ENCODE data around the gene EXD2. TPM values are rescaled to one million over a fixed set of nuclear protein-coding genes. Genes with fewer than 3 reads are reported as not detected.

EXD2 gene
- total RNA-seq, 1 donor from 2014 or later, result 16.5 TPM

DNA sequence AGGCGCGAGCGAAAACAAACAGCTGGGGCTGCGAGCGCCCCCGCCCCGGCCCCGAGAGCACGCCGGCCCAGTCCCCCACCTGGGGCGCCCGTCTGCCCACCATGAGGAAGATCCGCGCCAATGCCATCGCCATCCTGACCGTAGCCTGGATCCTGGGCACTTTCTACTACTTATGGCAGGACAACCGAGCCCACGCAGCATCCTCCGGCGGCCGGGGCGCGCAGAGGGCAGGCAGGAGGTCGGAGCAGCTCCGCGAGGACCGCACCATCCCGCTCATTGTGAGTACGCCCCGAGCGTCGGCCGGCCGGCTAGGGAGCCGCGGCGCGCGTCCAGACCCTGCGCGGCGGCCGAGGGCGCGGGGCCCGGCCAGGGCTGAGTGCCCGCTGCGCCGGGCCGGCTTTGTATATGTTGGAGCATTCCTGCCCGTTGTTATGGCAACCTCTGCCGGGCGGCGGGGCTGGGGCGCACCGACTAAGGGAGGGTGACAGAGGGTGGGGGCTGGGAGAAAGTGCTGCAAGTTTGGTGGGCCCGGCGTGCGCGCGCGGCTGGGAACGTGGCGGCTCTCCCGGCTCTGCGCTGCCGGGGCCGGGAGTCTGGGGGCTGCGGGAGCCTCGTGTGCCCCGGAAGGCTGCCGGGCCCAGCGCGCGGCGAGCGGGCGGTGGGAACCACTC lies 69.0 kb downstream of the EXD2 start:
- Histone ChIP-seq H3K4me1 (peaks cover 75% of the 10 kb centered on the region), H3K27me3 (ENCODE audit: low read depth) (peaks cover 43% of the 10 kb centered on the region), H3K36me3 (no peaks in the 10 kb centered on the region), H3K27ac (replicated peaks) (peak overlapping the region; percentile 91), H3K9me3 (replicated peaks) (no peaks in the 10 kb centered on the region), H3K4me3 (peak overlapping the region; percentile 83)
- no peak for DNase-seq
- TF ChIP-seq, protein P1, sequence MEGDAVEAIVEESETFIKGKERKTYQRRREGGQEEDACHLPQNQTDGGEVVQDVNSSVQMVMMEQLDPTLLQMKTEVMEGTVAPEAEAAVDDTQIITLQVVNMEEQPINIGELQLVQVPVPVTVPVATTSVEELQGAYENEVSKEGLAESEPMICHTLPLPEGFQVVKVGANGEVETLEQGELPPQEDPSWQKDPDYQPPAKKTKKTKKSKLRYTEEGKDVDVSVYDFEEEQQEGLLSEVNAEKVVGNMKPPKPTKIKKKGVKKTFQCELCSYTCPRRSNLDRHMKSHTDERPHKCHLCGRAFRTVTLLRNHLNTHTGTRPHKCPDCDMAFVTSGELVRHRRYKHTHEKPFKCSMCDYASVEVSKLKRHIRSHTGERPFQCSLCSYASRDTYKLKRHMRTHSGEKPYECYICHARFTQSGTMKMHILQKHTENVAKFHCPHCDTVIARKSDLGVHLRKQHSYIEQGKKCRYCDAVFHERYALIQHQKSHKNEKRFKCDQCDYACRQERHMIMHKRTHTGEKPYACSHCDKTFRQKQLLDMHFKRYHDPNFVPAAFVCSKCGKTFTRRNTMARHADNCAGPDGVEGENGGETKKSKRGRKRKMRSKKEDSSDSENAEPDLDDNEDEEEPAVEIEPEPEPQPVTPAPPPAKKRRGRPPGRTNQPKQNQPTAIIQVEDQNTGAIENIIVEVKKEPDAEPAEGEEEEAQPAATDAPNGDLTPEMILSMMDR (IDR thresholded peaks at IDR 0.05; ENCODE audit: borderline replicate concordance), result no peak
- intact Hi-C loops (cut with micrococcal nuclease), result no loop called here

DNA sequence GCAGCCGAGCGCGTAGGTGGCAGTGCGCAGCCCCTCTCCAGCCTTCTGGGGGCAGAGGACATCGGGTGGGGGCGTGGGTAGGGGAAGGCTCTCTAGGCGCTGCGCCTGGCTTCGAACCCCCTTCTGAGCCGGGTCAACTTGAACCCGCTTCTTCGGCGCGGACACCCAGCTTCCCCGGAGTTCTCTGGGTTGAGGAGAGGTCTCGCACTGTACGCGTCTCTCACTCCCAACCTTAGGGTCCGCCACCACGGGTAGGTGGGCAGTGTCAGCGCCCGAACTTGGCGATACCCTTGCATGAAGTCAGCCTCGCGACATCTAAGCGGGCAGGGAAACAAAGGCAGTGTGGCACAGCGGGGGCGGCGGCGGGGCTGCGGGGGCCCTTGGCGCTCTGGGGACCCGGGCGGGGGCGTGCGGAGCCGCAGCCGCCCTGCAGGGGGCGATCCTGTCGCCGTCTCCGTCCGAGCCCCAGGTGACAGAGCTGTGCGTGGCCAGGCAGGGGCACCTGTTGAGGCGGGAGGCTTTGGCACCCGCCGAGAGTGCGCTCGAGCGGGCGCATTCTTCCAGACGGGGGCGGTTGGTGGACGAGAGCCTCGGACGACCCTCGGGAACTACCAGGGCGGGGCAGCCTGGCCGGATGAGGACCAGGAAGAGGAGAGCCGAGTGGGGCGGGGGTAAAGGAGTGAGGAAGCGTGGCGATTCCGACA lies 69.7 kb downstream of the EXD2 start:
- no peaks in the 10 kb centered on the region for H3K36me3 ChIP-seq
- H3K27me3 ChIP-seq (ENCODE audit: low read depth), result peaks cover 43% of the 10 kb centered on the region
- H3K9me3 ChIP-seq (replicated peaks), result no peaks in the 10 kb centered on the region
- peak; percentile 50 for DNase-seq
- intact Hi-C loops (cut with micrococcal nuclease), result no loop called here
- H3K4me1 ChIP-seq, result peaks cover 79% of the 10 kb centered on the region
- H3K4me3 ChIP-seq, result peak overlapping the region; percentile 83
- TF ChIP-seq, protein P1 (IDR thresholded peaks at IDR 0.05; ENCODE audit: borderline replicate concordance), result peak; percentile 86
- H3K27ac ChIP-seq (replicated peaks), result peak overlapping the region; percentile 91

DNA sequence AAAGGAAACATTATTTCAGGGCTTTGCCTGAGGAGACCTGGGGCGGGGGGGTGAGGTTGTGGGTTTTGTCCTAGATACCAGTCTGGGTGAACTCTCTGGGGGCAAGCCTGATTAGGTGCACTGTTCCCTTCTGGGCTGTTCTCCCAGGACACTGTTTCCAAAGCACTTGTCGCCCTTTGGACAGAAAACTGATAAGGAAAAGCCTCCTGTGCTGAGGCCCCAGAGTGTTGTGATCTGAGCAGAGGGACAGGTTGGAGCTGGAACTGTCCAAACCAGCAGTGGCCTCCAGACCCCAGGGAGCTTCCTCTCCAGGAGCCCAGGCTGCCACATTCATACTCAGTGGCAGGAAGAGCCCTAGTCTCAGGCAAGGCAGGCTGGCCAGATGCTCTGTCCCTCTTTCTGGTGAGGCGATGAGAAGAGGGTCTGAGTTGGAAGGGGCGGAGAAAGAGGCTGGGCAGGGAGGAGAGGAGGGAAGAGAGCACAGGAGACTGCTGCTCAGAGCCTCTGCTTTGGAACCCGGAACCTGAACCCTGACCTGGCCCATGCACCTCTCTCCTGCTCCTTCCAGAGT lies 70.5 kb downstream of the EXD2 start:
- no peaks in the 10 kb centered on the region for H3K36me3 ChIP-seq
- peak; percentile 61 for DNase-seq
- H3K4me1 ChIP-seq, result peaks cover 81% of the 10 kb centered on the region
- peak overlapping the region; percentile 83 for H3K4me3 ChIP-seq
- intact Hi-C loops (cut with micrococcal nuclease), result no loop called here
- H3K9me3 ChIP-seq (replicated peaks), result no peaks in the 10 kb centered on the region
- peaks cover 43% of the 10 kb centered on the region for H3K27me3 ChIP-seq (ENCODE audit: low read depth)
- TF ChIP-seq, protein P1 (IDR thresholded peaks at IDR 0.05; ENCODE audit: borderline replicate concordance), result no peak
- peak overlapping the region; percentile 91 for H3K27ac ChIP-seq (replicated peaks)

DNA sequence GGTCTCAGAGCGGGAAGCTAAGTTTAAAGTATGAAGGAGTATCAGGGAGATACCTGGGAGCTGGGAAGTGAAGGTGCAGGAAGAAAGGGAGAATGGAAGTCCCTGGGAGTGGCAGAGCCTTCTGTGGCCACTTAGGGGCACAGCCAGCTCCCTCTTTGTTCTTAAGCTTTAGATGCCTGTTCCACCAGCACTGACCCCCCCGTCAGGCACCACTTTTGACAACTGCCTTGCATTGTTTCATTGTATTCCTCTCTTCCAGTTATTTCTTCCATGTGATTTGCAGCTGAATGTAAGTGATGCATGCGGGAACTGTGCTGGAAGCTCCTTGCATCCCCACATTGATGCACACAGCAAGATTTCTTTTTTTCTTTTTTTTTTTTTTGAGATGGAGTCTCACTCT lies 71.2 kb downstream of the EXD2 start:
- Histone ChIP-seq H3K36me3 (no peaks in the 10 kb centered on the region), H3K27ac (replicated peaks) (peak overlapping the region; percentile 91), H3K4me1 (peaks cover 88% of the 10 kb centered on the region), H3K27me3 (ENCODE audit: low read depth) (peaks cover 43% of the 10 kb centered on the region), H3K9me3 (replicated peaks) (no peaks in the 10 kb centered on the region), H3K4me3 (peak overlapping the region; percentile 83)
- intact Hi-C loops (cut with micrococcal nuclease), result no loop called here
- TF ChIP-seq, protein P1 (IDR thresholded peaks at IDR 0.05; ENCODE audit: borderline replicate concordance), result no peak
- DNase-seq, result no peak

DNA sequence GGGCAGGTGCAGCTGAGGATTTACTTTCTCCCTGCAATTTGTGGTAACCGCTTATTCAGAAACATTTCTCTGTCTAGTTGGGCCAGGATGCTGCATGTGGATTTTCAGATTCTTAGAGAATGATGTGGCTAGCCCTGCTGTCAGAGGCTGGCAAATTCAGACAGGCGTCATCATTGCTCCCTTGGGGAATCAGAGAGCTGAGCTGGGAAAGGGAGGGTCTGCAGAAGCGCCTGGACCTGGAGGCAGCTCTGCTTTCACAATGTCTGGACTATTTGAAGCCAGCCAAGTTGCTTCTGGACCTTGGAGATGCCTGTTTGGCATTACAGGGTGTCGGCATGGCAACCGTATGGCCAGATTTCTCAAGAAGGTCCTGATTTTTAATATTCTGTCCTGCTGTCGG lies 72.1 kb downstream of the EXD2 start:
- H3K27me3 ChIP-seq (ENCODE audit: low read depth), result peaks cover 39% of the 10 kb centered on the region
- TF ChIP-seq, protein P1 (IDR thresholded peaks at IDR 0.05; ENCODE audit: borderline replicate concordance), result no peak
- no peaks in the 10 kb centered on the region for H3K36me3 ChIP-seq
- H3K4me1 ChIP-seq, result peaks cover 96% of the 10 kb centered on the region
- peak; percentile 62 for DNase-seq
- intact Hi-C loops (cut with micrococcal nuclease), result no loop called here
- H3K9me3 ChIP-seq (replicated peaks), result no peaks in the 10 kb centered on the region
- H3K4me3 ChIP-seq, result peak overlapping the region; percentile 12
- peak overlapping the region; percentile 91 for H3K27ac ChIP-seq (replicated peaks)

Measured in left ventricle myocardium inferior (tissue), 1 donor.